Gastroesophageal sphincter (tissue), 4 donors: ENCODE data around the gene TMOD2. TPM values are rescaled to one million over a fixed set of nuclear protein-coding genes. Genes with fewer than 3 reads are reported as not detected.

Source experiments
- ATAC-seq: fragments of 150-250 bp; one replicate; pipeline ENCODE4 v1.9.1; 2016; ENCODE audit warnings: mild to moderate bottlenecking, moderate library complexity
- H3K27ac ChIP-seq, 4 donors: fragments of 200-600 bp; sonication (generic) in 3 of 4; 1 replicate in 3 of 4; 2 replicates in 1 of 4; pipeline ENCODE4 v1.5.1; 2016 to 2019
- H3K27me3 ChIP-seq: fragments of 200-600 bp; sonication (generic); one replicate; pipeline ENCODE4 v1.5.1; 2019
- H3K36me3 ChIP-seq, 2 donors: fragments of 200-600 bp; sonication (generic); one replicate each; pipeline ENCODE4 v1.5.1; 2019; ENCODE audit warnings: control low read depth in 1 of 2
- H3K4me1 ChIP-seq, 3 donors: fragments of 200-600 bp; sonication (generic); 1 replicate in 2 of 3; 2 replicates in 1 of 3; pipeline ENCODE4 v1.5.1; 2016 to 2019; ENCODE audit warnings: control low read depth in 2 of 3
- H3K4me3 ChIP-seq, 2 donors: fragments of 200-600 bp; sonication (generic); one replicate each; pipeline ENCODE4 v1.5.1; 2019; ENCODE audit warnings: mild to moderate bottlenecking in 1 of 2, moderate library complexity in 1 of 2
- H3K9me3 ChIP-seq, 3 donors: fragments of 200-600 bp; sonication (generic); one replicate each; pipeline ENCODE4 v1.5.1; 2017 to 2019; ENCODE audit warnings: control low read depth in 2 of 3
- EP300 ChIP-seq: sonication (generic); formaldehyde crosslinking; IDR thresholded peaks from one replicate; pipeline ENCODE4 v1.6.1; 2017; ENCODE audit warnings: antibody characterized with exemption, mild to moderate bottlenecking
- POLR2A ChIP-seq, 2 donors: fragments of 450-650 bp; IDR thresholded peaks; one replicate each; pipeline ENCODE4 v1.6.1; 2017; ENCODE audit warnings: antibody characterized with exemption in 2 of 2, mild to moderate bottlenecking in 2 of 2, moderate library complexity in 1 of 2
- POLR2AphosphoS5 ChIP-seq: sonication (generic); formaldehyde crosslinking; IDR thresholded peaks from one replicate; pipeline ENCODE4 v1.6.1; 2017; ENCODE audit warnings: antibody characterized with exemption
- WGBS, 2 donors: methylation state at CpG; one replicate each; pipeline ENCODE4 v1.1.5; 2018; ENCODE audit warnings: low coverage in 1 of 2; 5-methylcytosine and 5-hydroxymethylcytosine counted together
- total RNA-seq, 4 donors: library from RNA; depleted of rRNA; stranded (reverse); fragments of >200 nt; gene quantifications; one replicate each; pipeline ENCODE4 v1.1.0, GENCODE V29; 2016
- TF ChIP-seq, protein P1 (sequence below), 4 experiments: fragments of 200-600 bp in 2 of 4; fragments of 450-650 bp in 2 of 4; sonication (generic) in 1 of 4; IDR thresholded peaks; one replicate each; pipeline ENCODE4 v1.5.1; 2017 to 2019; ENCODE audit warnings: antibody characterized with exemption in 4 of 4, mild to moderate bottlenecking in 2 of 4, moderate library complexity in 2 of 4

Gene TMOD2
- 10 to 100 TPM; 14.0 to 21.9 (median 17.5) TPM for total RNA-seq

DNA sequence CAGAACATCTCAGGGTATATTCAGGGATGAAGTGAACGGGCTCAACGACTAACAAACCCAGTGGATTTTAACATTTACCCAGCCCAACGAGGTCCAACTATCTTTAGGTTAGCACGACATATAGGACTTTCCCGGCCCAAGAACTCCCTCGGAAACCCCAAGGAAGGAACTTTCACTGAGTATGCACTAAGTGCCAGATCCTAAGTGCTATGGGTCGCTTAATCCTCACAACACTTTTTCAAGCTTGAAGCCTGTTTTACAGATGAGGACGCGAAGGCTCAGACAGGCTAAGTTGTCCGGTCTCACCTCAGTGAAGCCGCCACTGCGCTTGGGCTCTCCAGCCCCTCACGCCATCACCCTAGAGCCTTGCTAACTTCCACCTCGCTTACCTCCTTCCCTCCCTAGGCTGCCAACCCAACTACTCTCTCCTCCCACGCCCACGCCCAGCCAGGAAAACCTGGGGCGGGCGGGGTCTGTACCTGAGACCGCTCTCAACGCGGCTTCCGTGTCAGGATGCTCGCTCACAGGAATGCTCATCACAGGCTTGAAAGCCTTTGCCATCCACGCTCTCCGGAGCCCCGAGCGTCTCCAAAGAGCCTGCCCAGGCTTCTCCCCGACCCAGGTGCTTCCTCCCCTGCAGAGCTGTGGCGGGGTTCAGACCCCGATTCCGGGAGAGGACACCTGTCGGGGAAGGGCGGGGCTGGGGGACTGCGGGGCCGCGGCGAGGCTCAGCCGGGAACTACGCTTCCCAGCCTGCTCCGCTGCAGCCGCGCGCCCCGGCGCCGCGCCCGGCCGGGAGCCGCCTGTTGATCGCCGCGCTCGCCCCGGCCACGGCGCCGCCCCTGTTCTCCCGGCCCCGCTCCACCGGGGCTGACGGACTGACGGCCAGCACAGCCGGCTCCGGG, at the start of gene TMOD2:
TSS of gene TMOD2 (plus strand) at position 806 of the 905 bp plus-strand sequence. CDS start 14,845 bp downstream, outside the sequence.
- Histone ChIP-seq H3K36me3 (no peaks in the 10 kb centered on the region), H3K4me1 (peaks cover 0 to 25% (median 5%) of the 10 kb centered on the region in 3 donors), H3K27me3 (no peaks in the 10 kb centered on the region), H3K27ac (peak within 1 kb of the TSS; percentile 15 to 87 (median 84)), H3K9me3 (no peaks in the 10 kb centered on the region), H3K4me3 (peak within 1 kb of the TSS; percentile 60 to 82)
- 22 to 35% methylated on average over 8 to 9 of the region's 65 CpGs for WGBS, 2 donors
- TF ChIP-seq, protein P1, sequence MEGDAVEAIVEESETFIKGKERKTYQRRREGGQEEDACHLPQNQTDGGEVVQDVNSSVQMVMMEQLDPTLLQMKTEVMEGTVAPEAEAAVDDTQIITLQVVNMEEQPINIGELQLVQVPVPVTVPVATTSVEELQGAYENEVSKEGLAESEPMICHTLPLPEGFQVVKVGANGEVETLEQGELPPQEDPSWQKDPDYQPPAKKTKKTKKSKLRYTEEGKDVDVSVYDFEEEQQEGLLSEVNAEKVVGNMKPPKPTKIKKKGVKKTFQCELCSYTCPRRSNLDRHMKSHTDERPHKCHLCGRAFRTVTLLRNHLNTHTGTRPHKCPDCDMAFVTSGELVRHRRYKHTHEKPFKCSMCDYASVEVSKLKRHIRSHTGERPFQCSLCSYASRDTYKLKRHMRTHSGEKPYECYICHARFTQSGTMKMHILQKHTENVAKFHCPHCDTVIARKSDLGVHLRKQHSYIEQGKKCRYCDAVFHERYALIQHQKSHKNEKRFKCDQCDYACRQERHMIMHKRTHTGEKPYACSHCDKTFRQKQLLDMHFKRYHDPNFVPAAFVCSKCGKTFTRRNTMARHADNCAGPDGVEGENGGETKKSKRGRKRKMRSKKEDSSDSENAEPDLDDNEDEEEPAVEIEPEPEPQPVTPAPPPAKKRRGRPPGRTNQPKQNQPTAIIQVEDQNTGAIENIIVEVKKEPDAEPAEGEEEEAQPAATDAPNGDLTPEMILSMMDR (IDR thresholded peaks at IDR 0.05), result no peak
- TF ChIP-seq EP300, result no peak
- no peak for TF ChIP-seq POLR2A (IDR thresholded peaks at IDR 0.05)
- TF ChIP-seq POLR2AphosphoS5, result no peak
- ATAC-seq, result peak; percentile 79

DNA sequence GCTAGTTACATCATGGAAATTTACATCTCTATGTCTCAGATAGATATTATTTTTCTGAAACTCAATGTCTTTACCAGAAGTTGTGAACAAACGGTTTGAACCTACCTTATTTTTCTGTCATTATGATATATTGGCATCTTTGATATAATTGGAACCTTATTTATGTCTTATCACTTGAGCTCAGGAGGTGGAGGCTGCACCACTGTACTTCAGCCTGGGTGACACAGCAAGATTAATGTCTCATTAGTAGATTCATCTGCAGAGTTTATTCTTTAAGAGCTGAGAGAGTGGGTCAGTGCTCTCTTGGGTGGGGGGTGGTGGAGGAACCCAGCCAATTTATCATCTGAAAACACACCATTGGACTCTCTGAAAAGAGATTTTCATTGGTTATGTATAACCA, 48.7 kb upstream of the TMOD2 start:
- Histone ChIP-seq H3K9me3 (no peaks in the 10 kb centered on the region), H3K4me1 (peaks cover 0 to under 1% (median 0%) of the 10 kb centered on the region in 3 donors), H3K27ac (no peak overlapping the region), H3K4me3 (no peak overlapping the region), H3K36me3 (no peaks in the 10 kb centered on the region), H3K27me3 (no peaks in the 10 kb centered on the region)
- ATAC-seq, result no peak
- TF ChIP-seq EP300 (no peak), POLR2AphosphoS5 (no peak), POLR2A (IDR thresholded peaks at IDR 0.05) (no peak)
- TF ChIP-seq, protein P1 (IDR thresholded peaks at IDR 0.05), result no peak
- 64 to 67% methylated on average over 1 of the region's 1 CpG for WGBS, 2 donors

DNA sequence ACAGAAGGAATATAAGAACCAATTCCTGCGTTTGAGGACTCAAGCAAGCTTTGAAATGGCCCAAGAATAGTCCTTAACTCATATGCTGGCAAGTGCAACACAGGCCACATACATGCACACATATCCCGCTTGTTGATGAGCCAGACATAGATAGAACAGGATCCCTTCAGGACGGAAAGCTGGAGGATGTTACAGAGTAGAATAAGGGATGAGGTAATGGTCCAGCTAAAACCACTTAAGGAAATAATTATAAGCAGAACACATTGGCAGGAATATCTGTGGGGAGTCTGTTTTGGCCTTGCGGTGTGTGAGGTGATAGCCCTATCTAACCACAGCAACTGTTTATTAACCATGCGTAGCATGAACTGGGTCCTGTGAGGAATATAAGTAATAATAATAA, 45.1 kb upstream of the TMOD2 start:
- no peak for ATAC-seq
- H3K27ac ChIP-seq, result peak overlapping the region in 1 of 4 donors; percentile 33
- TF ChIP-seq POLR2AphosphoS5, result no peak
- no peak for TF ChIP-seq EP300
- TF ChIP-seq POLR2A (IDR thresholded peaks at IDR 0.05), result no peak
- TF ChIP-seq, protein P1 (IDR thresholded peaks at IDR 0.05), result no peak

DNA sequence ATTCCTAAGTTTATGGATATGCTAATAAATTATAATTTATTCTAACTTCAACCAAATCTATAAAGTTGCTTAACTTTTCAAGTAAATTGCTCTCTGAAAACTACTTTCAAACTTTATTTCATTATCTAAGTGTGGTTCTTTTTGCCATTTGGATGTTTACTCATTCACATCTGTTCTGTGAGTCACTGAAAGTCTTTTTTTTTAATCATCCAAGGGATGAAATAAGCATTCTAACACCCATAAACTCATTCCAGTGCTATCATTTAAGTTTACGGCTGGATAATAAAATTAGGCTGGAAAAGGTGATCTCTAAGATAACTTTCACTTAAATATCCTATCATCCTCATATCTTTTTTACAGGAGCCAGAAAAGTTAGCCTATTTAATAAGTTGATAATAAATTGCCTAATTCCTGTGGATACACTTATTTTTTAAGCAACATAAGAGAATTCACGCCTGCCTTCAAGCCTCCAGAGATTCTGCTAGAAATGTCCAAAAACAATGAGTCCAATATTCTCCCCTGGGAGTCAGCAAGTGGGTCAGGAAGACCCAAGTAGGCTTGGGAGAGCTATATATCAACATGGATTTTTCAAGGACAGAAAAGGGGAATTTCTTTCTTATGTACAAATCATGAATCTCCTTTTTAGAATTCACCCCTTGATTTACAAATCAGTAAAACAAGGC, 44.3 kb upstream of the TMOD2 start:
- TF ChIP-seq POLR2A (IDR thresholded peaks at IDR 0.05) (no peak), EP300 (no peak), POLR2AphosphoS5 (no peak)
- TF ChIP-seq, protein P1 (IDR thresholded peaks at IDR 0.05), result no peak
- ATAC-seq, result no peak
- Histone ChIP-seq H3K27me3 (no peaks in the 10 kb centered on the region), H3K27ac (peak overlapping the region in 1 of 4 donors; percentile 8), H3K4me3 (no peak overlapping the region), H3K9me3 (no peaks in the 10 kb centered on the region), H3K36me3 (no peaks in the 10 kb centered on the region), H3K4me1 (peaks cover 0 to 6% (median 0%) of the 10 kb centered on the region in 3 donors)
- WGBS, 2 donors, result 24 to 96% methylated on average over 2 of the region's 2 CpGs

More for the DNA sequence above, 45.1 kb upstream of the TMOD2 start:
- Histone ChIP-seq H3K4me3 (no peak overlapping the region), H3K4me1 (peaks cover 0 to 6% (median 0%) of the 10 kb centered on the region in 3 donors), H3K36me3 (no peaks in the 10 kb centered on the region), H3K27me3 (no peaks in the 10 kb centered on the region), H3K9me3 (no peaks in the 10 kb centered on the region)
- WGBS, 2 donors, result 66 to 79% methylated on average over 2 to 5 of the region's 5 CpGs
